Calu3 (cell line): ENCODE measurements around the gene SNX8. TPM values are rescaled to one million over a fixed set of nuclear protein-coding genes. Genes with fewer than 3 reads are reported as not detected.

Experiments
- BruUV-seq: library from RNA; stranded (reverse); fragments of 400-500 nt; replicated peaks from 2 replicates; lab custom pipeline; 2021; lab: Mats Ljungman, UMichigan
- CTCF ChIA-PET: fragments of 300-600 bp; sonication (Branson Sonifier 250); formaldehyde crosslinking; loops from one replicate; lab custom pipeline; 2022; ENCODE audit warnings: antibody characterized with exemption; lab: Charles Lee
- DNase-seq: peaks from one replicate; pipeline ENCODE4 v3.0.0; 2022
- H3K27ac Mint-ChIP-seq: one replicate; pipeline ENCODE4 v1.8.0; 2022; ENCODE audit warnings: mixed read lengths; ENCODE audit not compliant: unreplicated experiment
- H3K27me3 Mint-ChIP-seq: one replicate; pipeline ENCODE4 v1.8.0; 2022; ENCODE audit warnings: mixed read lengths; ENCODE audit not compliant: unreplicated experiment
- H3K36me3 Mint-ChIP-seq: one replicate; pipeline ENCODE4 v1.8.0; 2022; ENCODE audit warnings: mild to moderate bottlenecking, moderate library complexity, mixed read lengths; ENCODE audit not compliant: insufficient read depth, unreplicated experiment
- H3K4me1 Mint-ChIP-seq: one replicate; pipeline ENCODE4 v1.8.0; 2022; ENCODE audit warnings: mild to moderate bottlenecking, low read depth, mixed read lengths; ENCODE audit not compliant: unreplicated experiment
- H3K4me3 Mint-ChIP-seq: one replicate; pipeline ENCODE4 v1.8.0; 2022; ENCODE audit warnings: mild to moderate bottlenecking, low read depth, moderate library complexity, mixed read lengths; ENCODE audit not compliant: unreplicated experiment
- H3K9me3 Mint-ChIP-seq: one replicate; pipeline ENCODE4 v1.8.0; 2022; ENCODE audit warnings: low read depth, mixed read lengths; ENCODE audit not compliant: unreplicated experiment
- intact Hi-C: fragments of 100-400 bp; cut with micrococcal nuclease; formaldehyde crosslinking; loops from one replicate; pipeline ENCODE4 v1.10.0; 2022; ENCODE audit not compliant: unreplicated experiment
- total RNA-seq: library from RNA; stranded (reverse); gene quantifications from 2 replicates; pipeline ENCODE4 v1.2.3, GENCODE V29; 2022
- TF ChIP-seq, protein P1 (sequence below): fragments of 200-600 bp; IDR thresholded peaks from one replicate; pipeline ENCODE4 v1.8.0; 2022; ENCODE audit warnings: antibody characterized with exemption; ENCODE audit not compliant: unreplicated experiment

Gene SNX8
- total RNA-seq, 1 experiment from 2014 or later = 57.0 TPM

DNA sequence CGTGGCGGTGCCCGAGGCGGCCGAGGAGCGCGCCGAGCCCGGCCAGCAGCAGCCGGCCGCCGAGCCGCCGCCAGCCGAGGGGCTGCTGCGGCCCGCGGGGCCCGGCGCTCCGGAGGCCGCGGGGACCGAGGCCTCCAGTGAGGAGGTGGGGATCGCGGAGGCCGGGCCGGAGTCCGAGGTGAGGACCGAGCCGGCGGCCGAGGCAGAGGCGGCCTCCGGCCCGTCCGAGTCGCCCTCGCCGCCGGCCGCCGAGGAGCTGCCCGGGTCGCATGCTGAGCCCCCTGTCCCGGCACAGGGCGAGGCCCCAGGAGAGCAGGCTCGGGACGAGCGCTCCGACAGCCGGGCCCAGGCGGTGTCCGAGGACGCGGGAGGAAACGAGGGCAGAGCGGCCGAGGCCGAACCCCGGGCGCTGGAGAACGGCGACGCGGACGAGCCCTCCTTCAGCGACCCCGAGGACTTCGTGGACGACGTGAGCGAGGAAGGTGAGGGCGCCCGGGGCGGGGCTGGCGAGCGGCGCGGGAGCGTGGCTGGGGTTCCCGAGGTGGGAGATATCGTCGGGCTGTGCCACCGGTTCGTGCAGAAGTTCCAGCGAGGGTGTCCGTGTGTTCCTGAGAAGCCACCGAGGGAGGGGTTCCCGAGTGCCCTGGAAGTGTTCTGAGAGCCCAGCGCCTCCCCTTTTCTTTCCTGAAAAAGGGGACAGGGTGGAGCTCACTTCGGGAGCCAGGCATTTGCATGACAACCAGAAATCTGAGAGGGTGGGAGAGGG lies 40.9 kb upstream of the SNX8 start:
- no peaks in the 10 kb centered on the region for H3K9me3 Mint-ChIP-seq
- no peaks in the 10 kb centered on the region for H3K27me3 Mint-ChIP-seq
- H3K4me1 Mint-ChIP-seq = peaks cover 23% of the 10 kb centered on the region
- H3K4me3 Mint-ChIP-seq = peak overlapping the region; percentile 98
- peak overlapping the region; percentile 100 for H3K27ac Mint-ChIP-seq
- TF ChIP-seq, protein P1, sequence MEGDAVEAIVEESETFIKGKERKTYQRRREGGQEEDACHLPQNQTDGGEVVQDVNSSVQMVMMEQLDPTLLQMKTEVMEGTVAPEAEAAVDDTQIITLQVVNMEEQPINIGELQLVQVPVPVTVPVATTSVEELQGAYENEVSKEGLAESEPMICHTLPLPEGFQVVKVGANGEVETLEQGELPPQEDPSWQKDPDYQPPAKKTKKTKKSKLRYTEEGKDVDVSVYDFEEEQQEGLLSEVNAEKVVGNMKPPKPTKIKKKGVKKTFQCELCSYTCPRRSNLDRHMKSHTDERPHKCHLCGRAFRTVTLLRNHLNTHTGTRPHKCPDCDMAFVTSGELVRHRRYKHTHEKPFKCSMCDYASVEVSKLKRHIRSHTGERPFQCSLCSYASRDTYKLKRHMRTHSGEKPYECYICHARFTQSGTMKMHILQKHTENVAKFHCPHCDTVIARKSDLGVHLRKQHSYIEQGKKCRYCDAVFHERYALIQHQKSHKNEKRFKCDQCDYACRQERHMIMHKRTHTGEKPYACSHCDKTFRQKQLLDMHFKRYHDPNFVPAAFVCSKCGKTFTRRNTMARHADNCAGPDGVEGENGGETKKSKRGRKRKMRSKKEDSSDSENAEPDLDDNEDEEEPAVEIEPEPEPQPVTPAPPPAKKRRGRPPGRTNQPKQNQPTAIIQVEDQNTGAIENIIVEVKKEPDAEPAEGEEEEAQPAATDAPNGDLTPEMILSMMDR = no peak
- no TSS peak for BruUV-seq
- intact Hi-C loops = loop anchor here (5.0 kb wide), 1 partner anchor 108 kb away; no protein-coding TSS in a partner anchor
- peak; percentile 32 for DNase-seq
- peaks cover 77% of the 10 kb centered on the region for H3K36me3 Mint-ChIP-seq
- CTCF ChIA-PET = interaction anchor here (0.6 to 1.4 kb wide), 5 partner anchors 11 to 195 kb away, joined by 3 to 7 read pairs (median 5); partner anchors contain the start of genes MRM2 and NUDT1

DNA sequence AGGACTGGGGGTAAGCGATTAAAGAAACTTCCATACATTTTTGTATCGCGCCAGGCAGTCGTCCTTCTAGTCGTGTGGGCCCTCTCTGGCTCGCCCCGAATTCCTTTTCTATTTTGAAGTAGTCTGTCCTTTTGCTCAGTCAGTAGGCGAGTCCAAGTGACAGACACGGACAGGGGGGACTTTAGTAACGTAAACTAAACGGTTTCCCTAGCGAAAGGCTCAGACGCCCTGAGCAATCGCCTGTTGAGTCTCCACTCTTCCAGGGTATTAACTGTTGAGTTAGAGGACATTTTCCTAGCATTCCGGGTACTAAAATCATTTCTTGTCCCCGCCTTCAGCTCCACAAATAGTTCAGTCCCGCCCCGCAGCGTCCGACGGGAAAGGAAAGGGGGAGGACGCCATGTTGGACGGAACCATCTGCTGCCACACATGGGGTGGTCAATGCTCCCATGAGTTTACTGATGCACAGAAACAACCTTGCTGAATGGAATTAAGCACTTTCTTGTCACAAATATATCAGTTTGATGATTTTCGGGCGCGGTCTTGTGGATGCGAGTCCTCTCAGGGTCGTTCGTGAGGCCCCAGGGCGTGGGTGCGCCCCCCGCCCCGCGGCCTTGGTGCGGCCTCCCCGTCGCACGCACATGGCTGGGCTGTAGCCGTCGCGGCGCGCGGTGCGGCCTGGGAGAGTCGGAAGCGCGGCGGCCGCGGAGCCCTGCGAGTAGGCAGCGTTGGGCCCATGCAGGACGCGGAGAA lies 40.1 kb upstream of the SNX8 start, which contains the start of gene EIF3B:
EIF3B (plus strand) TSS at position 642 of the 753 bp plus-strand sequence; CDS start at position 737, 95 bp downstream.
- TF ChIP-seq, protein P1 = no peak
- H3K27ac Mint-ChIP-seq = peak within 1 kb of the TSS; percentile 100
- no TSS peak for BruUV-seq
- no peaks in the 10 kb centered on the region for H3K9me3 Mint-ChIP-seq
- intact Hi-C loops = loop anchor here (5.0 kb wide), 1 partner anchor 107 kb away; no protein-coding TSS in a partner anchor
- no peaks in the 10 kb centered on the region for H3K27me3 Mint-ChIP-seq
- peaks cover 77% of the 10 kb centered on the region for H3K36me3 Mint-ChIP-seq
- CTCF ChIA-PET = interaction anchor here (0.7 to 1.4 kb wide), 7 partner anchors 17 to 327 kb away, joined by 3 to 6 read pairs (median 3); partner anchors contain the start of genes CHST12, MAD1L1, MRM2 and NUDT1
- peak within 1 kb of the TSS; percentile 98 for H3K4me3 Mint-ChIP-seq
- peak; percentile 93 for DNase-seq
- peaks cover 16% of the 10 kb centered on the region for H3K4me1 Mint-ChIP-seq

DNA sequence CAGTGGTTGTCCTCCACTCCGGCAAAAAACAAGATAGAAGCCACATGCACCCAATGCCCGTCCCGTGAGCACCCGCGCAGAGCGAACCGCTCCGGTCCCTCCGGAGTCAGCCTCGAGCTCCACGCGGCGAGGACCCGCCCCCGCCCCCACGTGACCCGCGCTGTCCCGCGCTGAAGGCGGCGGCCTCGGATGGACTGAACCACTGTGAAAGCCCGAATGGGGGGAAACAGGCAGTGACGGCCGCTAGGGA lies 39.6 kb upstream of the SNX8 start:
- Mint-ChIP-seq H3K36me3 (peaks cover 74% of the 10 kb centered on the region), H3K9me3 (no peaks in the 10 kb centered on the region), H3K27ac (peak overlapping the region; percentile 100), H3K4me3 (peak overlapping the region; percentile 98), H3K27me3 (no peaks in the 10 kb centered on the region), H3K4me1 (peaks cover 11% of the 10 kb centered on the region)
- TF ChIP-seq, protein P1 = no peak
- BruUV-seq = no TSS peak
- CTCF ChIA-PET = interaction anchor here (0.7 to 1.4 kb wide), 7 partner anchors 16 to 327 kb away, joined by 3 to 6 read pairs (median 3); partner anchors contain the start of genes CHST12, MAD1L1, MRM2 and NUDT1
- DNase-seq = peak; percentile 92
- intact Hi-C loops = loop anchor here (5.0 kb wide), 1 partner anchor 107 kb away; no protein-coding TSS in a partner anchor

DNA sequence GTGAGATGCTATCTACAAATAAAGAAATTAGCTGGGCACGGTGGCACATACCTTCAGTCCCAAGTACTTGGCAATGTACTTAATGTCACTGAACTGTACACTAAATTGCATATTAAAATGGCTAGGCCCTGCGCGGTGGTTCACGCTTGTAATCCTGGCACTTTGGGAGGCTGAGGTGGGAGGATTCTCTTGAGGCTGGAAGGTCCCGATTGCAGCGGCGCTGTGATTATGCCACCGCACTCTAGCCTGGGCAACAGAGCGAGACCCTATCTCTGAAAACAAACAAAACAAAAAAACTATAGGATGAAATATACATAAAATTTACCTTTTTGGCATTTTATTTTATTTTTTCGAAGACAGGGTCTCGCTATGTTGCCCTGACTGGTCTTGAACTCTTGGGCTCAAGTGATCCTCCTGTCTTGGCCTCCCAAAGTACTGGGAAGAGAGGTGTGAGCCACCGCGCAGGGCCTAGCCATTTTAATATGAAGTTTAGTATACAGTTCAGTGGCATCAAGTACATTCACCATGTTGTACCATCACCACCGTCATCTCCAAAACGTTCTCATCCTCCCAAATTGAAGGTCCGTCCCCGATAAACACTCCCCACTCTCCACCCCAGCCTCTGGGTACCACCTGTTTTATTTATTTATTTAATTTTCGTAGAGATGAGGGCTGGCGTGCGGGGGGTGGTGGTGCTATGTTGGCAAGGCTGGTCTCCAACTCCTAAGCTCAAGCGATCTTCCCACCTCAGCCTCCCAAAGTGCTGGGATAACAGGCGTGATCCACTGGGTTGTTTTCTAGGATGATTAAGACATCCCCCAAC lies 39.1 kb upstream of the SNX8 start:
- TSS peak; percentile 70 for BruUV-seq
- DNase-seq = no peak
- peaks cover 69% of the 10 kb centered on the region for H3K36me3 Mint-ChIP-seq
- no peaks in the 10 kb centered on the region for H3K27me3 Mint-ChIP-seq
- intact Hi-C loops = loop anchor here (5.0 kb wide), 1 partner anchor 106 kb away; no protein-coding TSS in a partner anchor
- peaks cover 11% of the 10 kb centered on the region for H3K4me1 Mint-ChIP-seq
- H3K9me3 Mint-ChIP-seq = no peaks in the 10 kb centered on the region
- TF ChIP-seq, protein P1 = no peak
- CTCF ChIA-PET = interaction anchor here (0.7 to 1.3 kb wide), 6 partner anchors 16 to 328 kb away, joined by 3 to 6 read pairs (median 4); partner anchors contain the start of genes CHST12 and MAD1L1
- peak overlapping the region; percentile 98 for H3K4me3 Mint-ChIP-seq
- H3K27ac Mint-ChIP-seq = peak overlapping the region; percentile 100
